Coronary artery (tissue), 2 donors: ENCODE measurements around the gene SLC33A1.

ENCODE experiments used
- DNase-seq: peaks from one replicate; pipeline ENCODE4 v3.0.0-alpha.2; 2017; ENCODE audit warnings: low spot score
- H3K27ac ChIP-seq, 2 donors: fragments of 200-600 bp; sonication (generic); one replicate each; pipeline ENCODE4 v1.5.1; 2016 to 2019
- H3K4me3 ChIP-seq: fragments of 200-600 bp; sonication (generic); 2 replicates; pipeline ENCODE4 v1.5.1; 2016; ENCODE audit warnings: mild to moderate bottlenecking, moderate library complexity
- TF ChIP-seq, protein P1 (sequence below): fragments of 200-600 bp; sonication (generic); IDR thresholded peaks from one replicate; pipeline ENCODE4 v1.5.1; 2019; ENCODE audit warnings: antibody characterized with exemption

Gene SLC33A1

DNA sequence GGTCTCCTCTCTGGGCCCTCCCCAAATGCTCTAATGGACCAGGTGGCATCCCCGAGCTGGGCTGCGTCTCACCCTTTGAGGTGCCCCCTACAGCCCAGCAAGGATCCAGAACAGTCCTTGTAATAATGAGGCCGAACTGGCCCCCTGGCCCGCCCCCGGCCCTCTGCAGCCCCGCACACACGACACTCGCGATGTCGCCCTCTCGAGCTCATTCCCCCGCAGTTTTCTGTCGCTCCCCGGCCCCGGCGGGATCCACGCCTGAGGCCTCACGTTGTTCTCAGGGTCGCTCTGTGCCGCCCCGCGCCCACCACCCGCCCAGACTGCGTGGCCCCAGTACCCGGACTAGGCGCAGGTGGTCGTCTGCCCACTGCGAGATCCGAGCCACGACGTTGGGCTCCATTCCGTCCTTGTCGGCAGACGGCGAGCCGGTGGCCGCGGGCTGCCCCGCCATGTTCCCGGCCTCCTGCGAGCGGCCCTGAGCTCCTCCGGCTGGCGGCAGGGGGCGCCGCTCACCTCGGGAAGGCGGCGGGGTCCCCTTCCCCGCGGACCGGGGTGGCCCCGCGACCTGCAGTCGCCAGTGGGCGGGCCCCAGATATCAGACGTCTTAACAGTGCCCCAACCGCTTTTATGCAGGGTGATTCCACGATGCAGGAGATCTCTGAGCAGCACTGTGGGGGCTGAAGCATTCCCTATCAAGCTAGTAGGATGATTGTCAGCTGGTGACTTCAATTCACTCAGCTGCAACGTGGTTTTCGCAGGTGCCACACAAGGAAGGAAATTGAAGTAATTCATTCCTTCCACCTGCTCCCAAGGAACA, 48.2 kb downstream of the SLC33A1 start, which contains the start of gene C3orf33:
TSS of gene C3orf33 (minus strand) at position 477 of the 817 bp plus-strand sequence. CDS start at position 451, 26 bp downstream.
- Histone ChIP-seq H3K4me3 (peak within 1 kb of the TSS; percentile 89), H3K27ac (peak within 1 kb of the TSS; percentile 67 to 88)
- DNase-seq: peak; percentile 80
- TF ChIP-seq, protein P1, sequence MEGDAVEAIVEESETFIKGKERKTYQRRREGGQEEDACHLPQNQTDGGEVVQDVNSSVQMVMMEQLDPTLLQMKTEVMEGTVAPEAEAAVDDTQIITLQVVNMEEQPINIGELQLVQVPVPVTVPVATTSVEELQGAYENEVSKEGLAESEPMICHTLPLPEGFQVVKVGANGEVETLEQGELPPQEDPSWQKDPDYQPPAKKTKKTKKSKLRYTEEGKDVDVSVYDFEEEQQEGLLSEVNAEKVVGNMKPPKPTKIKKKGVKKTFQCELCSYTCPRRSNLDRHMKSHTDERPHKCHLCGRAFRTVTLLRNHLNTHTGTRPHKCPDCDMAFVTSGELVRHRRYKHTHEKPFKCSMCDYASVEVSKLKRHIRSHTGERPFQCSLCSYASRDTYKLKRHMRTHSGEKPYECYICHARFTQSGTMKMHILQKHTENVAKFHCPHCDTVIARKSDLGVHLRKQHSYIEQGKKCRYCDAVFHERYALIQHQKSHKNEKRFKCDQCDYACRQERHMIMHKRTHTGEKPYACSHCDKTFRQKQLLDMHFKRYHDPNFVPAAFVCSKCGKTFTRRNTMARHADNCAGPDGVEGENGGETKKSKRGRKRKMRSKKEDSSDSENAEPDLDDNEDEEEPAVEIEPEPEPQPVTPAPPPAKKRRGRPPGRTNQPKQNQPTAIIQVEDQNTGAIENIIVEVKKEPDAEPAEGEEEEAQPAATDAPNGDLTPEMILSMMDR: peak; percentile 96

- peak overlapping the region; percentile 67 to 88 for H3K27ac ChIP-seq
- DNase-seq: no peak
- peak overlapping the region; percentile 89 for H3K4me3 ChIP-seq
- TF ChIP-seq, protein P1: no peak
Observed at GRCh38 chr3:155805204-155805801, 48.9 kb downstream of the SLC33A1 start.

DNA sequence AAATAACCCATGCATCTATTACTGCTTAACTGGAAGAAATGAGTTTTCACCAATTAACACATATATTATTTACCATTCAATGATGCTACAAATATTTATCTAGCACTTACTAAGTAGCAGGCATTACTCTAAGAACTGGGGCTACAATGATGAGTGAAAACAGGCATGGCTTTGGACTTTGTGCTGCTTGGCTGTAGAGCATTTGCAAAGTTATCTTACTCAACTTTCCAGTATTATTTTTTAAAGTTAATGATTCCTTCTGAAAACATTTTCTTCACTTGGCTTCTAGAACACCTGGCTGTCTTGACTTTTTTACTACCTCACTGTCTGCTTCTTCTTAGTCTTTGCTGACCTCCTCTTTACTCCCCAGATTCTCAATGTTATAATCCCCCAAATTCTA, 49.9 kb downstream of the SLC33A1 start:
- H3K4me3 ChIP-seq: no peak overlapping the region
- H3K27ac ChIP-seq: no peak overlapping the region
- no peak for DNase-seq
- TF ChIP-seq, protein P1: no peak

GRCh38 chr3:155792532-155792931, 61.7 kb downstream of the SLC33A1 start:
- TF ChIP-seq, protein P1: no peak
- no peak overlapping the region for H3K27ac ChIP-seq
- H3K4me3 ChIP-seq: no peak overlapping the region
- DNase-seq: no peak

DNA sequence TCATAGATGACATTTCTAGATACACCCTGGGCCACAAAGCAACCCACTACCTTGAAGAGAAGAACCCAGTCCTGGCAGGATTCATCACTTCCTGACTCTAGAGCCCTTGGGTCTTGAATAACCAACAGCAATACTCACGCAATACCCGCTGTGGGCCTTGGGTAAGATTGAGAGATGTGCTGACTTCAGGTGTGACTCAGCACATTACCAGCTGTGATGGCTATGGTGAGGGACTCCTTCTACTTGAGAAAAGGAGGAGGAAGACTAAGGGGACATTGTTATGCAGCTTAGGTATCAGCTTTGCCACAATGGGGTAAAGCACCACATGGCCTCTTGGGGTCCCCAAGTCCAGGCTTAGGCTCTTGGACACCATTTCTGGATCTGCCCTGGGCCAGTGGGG, 63.0 kb downstream of the SLC33A1 start:
- TF ChIP-seq, protein P1: no peak

DNA sequence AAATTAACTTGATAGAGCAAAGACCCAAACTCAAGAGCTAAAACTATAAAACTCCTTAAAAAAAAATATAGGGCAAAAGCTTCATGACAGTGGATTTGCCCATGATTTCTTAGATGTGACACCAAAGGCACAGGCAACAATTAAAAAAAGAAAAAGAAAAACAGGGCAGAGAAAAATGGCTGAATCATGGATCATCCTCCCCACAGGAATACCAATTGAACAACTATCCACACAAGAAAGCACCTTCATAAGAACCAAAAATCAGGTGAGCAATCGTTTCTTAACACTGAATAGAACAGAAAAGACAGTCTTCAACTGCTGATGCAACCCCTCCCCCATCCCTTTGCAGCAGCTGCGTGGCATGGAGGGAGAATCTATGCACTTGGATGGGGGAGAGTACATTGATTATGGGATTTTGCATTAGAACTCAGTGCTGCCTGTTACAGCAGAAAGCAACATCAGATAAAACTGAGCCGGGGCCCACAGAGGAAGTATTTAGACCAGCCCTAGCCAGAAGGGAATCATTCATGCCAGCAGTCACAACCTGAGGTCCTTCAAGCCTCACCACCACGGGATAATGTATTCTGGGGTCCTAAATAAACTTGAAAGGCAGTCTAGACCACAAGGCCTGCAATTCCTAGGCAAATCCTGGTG, 63.8 kb downstream of the SLC33A1 start:
- H3K4me3 ChIP-seq: no peak overlapping the region
- H3K27ac ChIP-seq: no peak overlapping the region
- no peak for DNase-seq

More for the DNA sequence above, 63.0 kb downstream of the SLC33A1 start:
- no peak overlapping the region for H3K4me3 ChIP-seq
- no peak for DNase-seq
- no peak overlapping the region for H3K27ac ChIP-seq

More for the DNA sequence above, 63.8 kb downstream of the SLC33A1 start:
- TF ChIP-seq, protein P1: no peak
